Esophagus mucosa (tissue), 1 donor: Measurements from ENCODE around the gene C20orf144. TPM values are rescaled to one million over a fixed set of nuclear protein-coding genes. Genes with fewer than 3 reads are reported as not detected.
A peak's percentile ranks its signal among the peaks of the same experiment; 100 is the strongest.

ENCODE experiments used
- ATAC-seq: fragments of 200-7000 bp; cut with Tn5 transposase; one replicate; pipeline ENCODE4 v1.9.1; 2020
- total RNA-seq: library from RNA; stranded (reverse); gene quantifications from one replicate; pipeline ENCODE4 v1.2.4, GENCODE V29; 2023
- donor health status: DM: yes; HTN: yes; CAD: no.

Gene C20orf144
- total RNA-seq, 1 donor from 2014 or later: not detected

- no peak for ATAC-seq
Observed at GRCh38 chr20:33650111-33650752, 11.9 kb upstream of the C20orf144 start.

- peak; percentile 62 for ATAC-seq
Observed at GRCh38 chr20:33650753-33651561, 11.2 kb upstream of the C20orf144 start.

- ATAC-seq: no peak
Observed at GRCh38 chr20:33651562-33652048, 10.5 kb upstream of the C20orf144 start.

GRCh38 chr20:33653218-33653899 lies 8.8 kb upstream of the C20orf144 start:
- no peak for ATAC-seq

GRCh38 chr20:33653900-33654596 lies 8.1 kb upstream of the C20orf144 start:
- peak; percentile 68 for ATAC-seq

GRCh38 chr20:33654680-33655161 lies 7.4 kb upstream of the C20orf144 start:
- ATAC-seq: no peak

- no peak for ATAC-seq
Observed at GRCh38 chr20:33655164-33655563, 7.0 kb upstream of the C20orf144 start.

- no peak for ATAC-seq
Observed at GRCh38 chr20:33656010-33656782, 5.9 kb upstream of the C20orf144 start.

- no peak for ATAC-seq
Observed at GRCh38 chr20:33656783-33657703, 5.1 kb upstream of the C20orf144 start.

GRCh38 chr20:33657704-33658095 lies 4.4 kb upstream of the C20orf144 start:
- ATAC-seq: no peak

- ATAC-seq: no peak
Observed at GRCh38 chr20:33658510-33658909, 3.6 kb upstream of the C20orf144 start.

GRCh38 chr20:33658929-33659328 lies 3.2 kb upstream of the C20orf144 start:
- no peak for ATAC-seq

- ATAC-seq: no peak
Observed at GRCh38 chr20:33659341-33660034, 2.6 kb upstream of the C20orf144 start.

GRCh38 chr20:33660035-33660684 lies 2.0 kb upstream of the C20orf144 start:
- no peak for ATAC-seq

- no peak for ATAC-seq
Observed at GRCh38 chr20:33660685-33661058, 1.5 kb upstream of the C20orf144 start.

GRCh38 chr20:33663161-33664084 lies 1.3 kb downstream of the C20orf144 start:
- ATAC-seq: peak; percentile 64

- ATAC-seq: no peak
Observed at GRCh38 chr20:33664085-33664761, 2.1 kb downstream of the C20orf144 start.

GRCh38 chr20:33664762-33665144 lies 2.6 kb downstream of the C20orf144 start:
- ATAC-seq: no peak
